Astrocyte (in vitro differentiated cells and primary cell): Measurements from ENCODE around the gene DEDD2. TPM values are rescaled to one million over a fixed set of nuclear protein-coding genes. Genes with fewer than 3 reads are reported as not detected.

Experiments used
- DNase-seq: peaks from one replicate; pipeline ENCODE4 v3.0.0-alpha.2; 2010; ENCODE audit warnings: low read depth
- FAIRE-seq: peaks from 2 replicates; lab custom pipeline; 2011; peaks lifted over from hg19 to GRCh38; lab: Jason Lieb, UNC
- H2AFZ ChIP-seq: 2 replicates; pipeline ENCODE4 v1.6.0; 2012; ENCODE audit warnings: low read depth, low read length, inconsistent platforms
- H3K27ac ChIP-seq: 2 replicates; pipeline ENCODE4 v1.5.1; 2011; ENCODE audit warnings: low read depth, low read length, inconsistent platforms
- H3K27me3 ChIP-seq: 2 replicates; pipeline ENCODE4 v1.6.0; 2011; ENCODE audit warnings: low read length, inconsistent platforms; ENCODE audit not compliant: insufficient read depth
- H3K36me3 ChIP-seq: 2 replicates; pipeline ENCODE4 v1.5.1; 2011; ENCODE audit warnings: low read length, inconsistent platforms; ENCODE audit not compliant: insufficient read depth
- H3K4me1 ChIP-seq: 2 replicates; pipeline ENCODE4 v1.5.1; 2011; ENCODE audit warnings: low read length, inconsistent platforms; ENCODE audit not compliant: insufficient read depth
- H3K4me2 ChIP-seq: 2 replicates; pipeline ENCODE4 v1.6.0; 2012; ENCODE audit warnings: low read length, inconsistent platforms
- H3K4me3 ChIP-seq: 2 replicates; pipeline ENCODE4 v1.5.1; 2011; ENCODE audit warnings: low read depth, mild to moderate bottlenecking, low read length, inconsistent platforms; ENCODE audit not compliant: insufficient read depth
- H3K79me2 ChIP-seq: 2 replicates; pipeline ENCODE4 v1.6.0; 2012; ENCODE audit warnings: mild to moderate bottlenecking, low read length, inconsistent platforms; ENCODE audit not compliant: insufficient read depth
- H3K9ac ChIP-seq: 2 replicates; pipeline ENCODE4 v1.6.0; 2012; ENCODE audit warnings: mild to moderate bottlenecking, low read length, inconsistent platforms
- H3K9me3 ChIP-seq: 2 replicates; pipeline ENCODE4 v1.5.1; 2012; ENCODE audit warnings: low read depth, mild to moderate bottlenecking, low read length, inconsistent platforms; ENCODE audit not compliant: insufficient read depth
- H4K20me1 ChIP-seq: 2 replicates; pipeline ENCODE4 v1.6.0; 2012; ENCODE audit warnings: low read length, inconsistent platforms; ENCODE audit not compliant: insufficient read depth
- H3K27ac Mint-ChIP-seq: one replicate; pipeline ENCODE4 v1.8.0; 2021; ENCODE audit warnings: mild to moderate bottlenecking, mixed read lengths; ENCODE audit not compliant: unreplicated experiment
- H3K27me3 Mint-ChIP-seq: one replicate; pipeline ENCODE4 v1.8.0; 2021; ENCODE audit warnings: low read depth, mixed read lengths; ENCODE audit not compliant: unreplicated experiment
- H3K36me3 Mint-ChIP-seq: one replicate; pipeline ENCODE4 v1.8.0; 2021; ENCODE audit warnings: low read depth, mixed read lengths; ENCODE audit not compliant: unreplicated experiment
- H3K4me1 Mint-ChIP-seq: one replicate; pipeline ENCODE4 v1.8.0; 2021; ENCODE audit warnings: low read depth, mixed read lengths; ENCODE audit not compliant: unreplicated experiment
- H3K4me3 Mint-ChIP-seq: one replicate; pipeline ENCODE4 v1.8.0; 2021; ENCODE audit warnings: mild to moderate bottlenecking, moderate library complexity, mixed read lengths; ENCODE audit not compliant: unreplicated experiment
- H3K9me3 Mint-ChIP-seq: one replicate; pipeline ENCODE4 v1.8.0; 2021; ENCODE audit warnings: mild to moderate bottlenecking, mixed read lengths; ENCODE audit not compliant: unreplicated experiment
- CTCF ChIP-seq: IDR thresholded peaks from 2 replicates; pipeline ENCODE4 v1.5.1; 2011; ENCODE audit warnings: low read depth, mild to moderate bottlenecking, inconsistent platforms, low read length, moderate library complexity; ENCODE audit not compliant: insufficient read depth
- EZH2 ChIP-seq: IDR thresholded peaks from 2 replicates; pipeline ENCODE4 v1.6.1; 2012; ENCODE audit warnings: mild to moderate bottlenecking, low read length, inconsistent platforms; ENCODE audit not compliant: insufficient read depth
- total RNA-seq: library from RNA; stranded (reverse); gene quantifications from 2 replicates; pipeline ENCODE4 v1.2.1, GENCODE V29; 2021

The DEDD2 gene
- total RNA-seq, 1 donor from 2014 or later = 26.1 TPM

DNA sequence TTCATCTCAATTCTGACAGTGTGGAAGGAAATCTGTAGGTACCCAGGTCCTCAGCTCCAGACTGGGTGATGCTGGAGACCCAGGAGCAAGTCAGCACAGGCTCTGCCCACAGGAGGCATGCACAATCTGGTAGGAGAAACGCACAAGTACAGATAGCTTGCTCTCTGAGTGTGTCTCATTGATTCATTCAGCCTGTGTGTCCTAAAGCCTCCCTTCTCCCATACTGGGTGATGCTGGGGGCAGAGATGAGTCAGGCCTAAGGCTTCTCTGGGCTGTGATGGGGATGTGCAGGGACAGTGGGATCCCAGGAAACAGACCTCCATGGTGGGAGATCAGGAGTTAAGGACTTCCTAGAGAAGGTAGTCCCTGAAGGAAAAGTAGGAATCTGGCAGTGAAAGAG is 9.4 kb upstream of the DEDD2 start:
- H3K4me3 Mint-ChIP-seq = peak overlapping the region; percentile 11
- Histone ChIP-seq H3K4me1 (peaks cover 8% of the 10 kb centered on the region), H3K36me3 (peaks cover 35% of the 10 kb centered on the region)

GRCh38 chr19:42225718-42226292 is 8.3 kb upstream of the DEDD2 start:
- H3K36me3 Mint-ChIP-seq = peaks cover 33% of the 10 kb centered on the region
- no peak overlapping the region for H3K4me3 Mint-ChIP-seq
- FAIRE-seq = no peak

More for the DNA sequence above, 9.4 kb upstream of the DEDD2 start:
- Mint-ChIP-seq H3K36me3 (peaks cover 34% of the 10 kb centered on the region), H3K27me3 (no peaks in the 10 kb centered on the region), H3K9me3 (no peaks in the 10 kb centered on the region), H3K4me1 (peaks cover 24% of the 10 kb centered on the region), H3K27ac (peak overlapping the region; percentile 83)
- peaks cover 2% of the 10 kb centered on the region for H3K9me3 ChIP-seq
- H3K4me3 ChIP-seq = no peak overlapping the region
- DNase-seq = no peak
- peaks cover 87% of the 10 kb centered on the region for H4K20me1 ChIP-seq
- no peak overlapping the region for H2AFZ ChIP-seq
- no peak overlapping the region for H3K27ac ChIP-seq
- H3K79me2 ChIP-seq = peaks cover 76% of the 10 kb centered on the region
- H3K4me2 ChIP-seq = no peak overlapping the region
- H3K9ac ChIP-seq = peak overlapping the region; percentile 15
- H3K27me3 ChIP-seq = no peaks in the 10 kb centered on the region
- FAIRE-seq = no peak
- TF ChIP-seq EZH2 (no peak), CTCF (no peak)

More at GRCh38 chr19:42225718-42226292, 8.3 kb upstream of the DEDD2 start:
- Histone ChIP-seq H3K4me2 (no peak overlapping the region), H4K20me1 (peaks cover 85% of the 10 kb centered on the region), H3K4me3 (no peak overlapping the region), H2AFZ (no peak overlapping the region), H3K9me3 (peaks cover 2% of the 10 kb centered on the region), H3K36me3 (peaks cover 29% of the 10 kb centered on the region), H3K9ac (no peak overlapping the region), H3K27ac (no peak overlapping the region), H3K79me2 (peaks cover 83% of the 10 kb centered on the region), H3K4me1 (peaks cover 13% of the 10 kb centered on the region), H3K27me3 (no peaks in the 10 kb centered on the region)
- Mint-ChIP-seq H3K27me3 (no peaks in the 10 kb centered on the region), H3K9me3 (no peaks in the 10 kb centered on the region), H3K4me1 (peaks cover 24% of the 10 kb centered on the region), H3K27ac (no peak overlapping the region)
- DNase-seq = no peak
- TF ChIP-seq CTCF (no peak), EZH2 (no peak)
